T-helper 1 cell treated with Interleukin-12 subunit alpha and Interleukin-12 subunit beta and Interleukin-4 antibody, amounts not matched to agents 30 μg/mL and 1 μg/mL, for 36 hours (primary cell): Measurements from ENCODE around the gene PIANP.
"Not testable (repeated sequence)": the region's sequence is repeated elsewhere in the genome, so short reads cannot be mapped to it uniquely, and the experiment has no call there.

ENCODE experiments used
- H3K27ac Mint-ChIP-seq: one replicate; pipeline ENCODE4 v1.8.0; 2021; ENCODE audit warnings: mild to moderate bottlenecking, mixed read lengths
- H3K27me3 Mint-ChIP-seq: one replicate; pipeline ENCODE4 v1.8.0; 2021; ENCODE audit warnings: low read depth, mixed read lengths
- H3K36me3 Mint-ChIP-seq: one replicate; pipeline ENCODE4 v1.8.0; 2021; ENCODE audit warnings: low read depth, mixed read lengths
- H3K4me1 Mint-ChIP-seq: one replicate; pipeline ENCODE4 v1.8.0; 2021; ENCODE audit warnings: low read depth, mixed read lengths
- H3K4me3 Mint-ChIP-seq: one replicate; pipeline ENCODE4 v1.8.0; 2021; ENCODE audit warnings: mild to moderate bottlenecking, moderate library complexity, mixed read lengths
- H3K9me3 Mint-ChIP-seq: one replicate; pipeline ENCODE4 v1.8.0; 2021; ENCODE audit warnings: mixed read lengths

PIANP gene

DNA sequence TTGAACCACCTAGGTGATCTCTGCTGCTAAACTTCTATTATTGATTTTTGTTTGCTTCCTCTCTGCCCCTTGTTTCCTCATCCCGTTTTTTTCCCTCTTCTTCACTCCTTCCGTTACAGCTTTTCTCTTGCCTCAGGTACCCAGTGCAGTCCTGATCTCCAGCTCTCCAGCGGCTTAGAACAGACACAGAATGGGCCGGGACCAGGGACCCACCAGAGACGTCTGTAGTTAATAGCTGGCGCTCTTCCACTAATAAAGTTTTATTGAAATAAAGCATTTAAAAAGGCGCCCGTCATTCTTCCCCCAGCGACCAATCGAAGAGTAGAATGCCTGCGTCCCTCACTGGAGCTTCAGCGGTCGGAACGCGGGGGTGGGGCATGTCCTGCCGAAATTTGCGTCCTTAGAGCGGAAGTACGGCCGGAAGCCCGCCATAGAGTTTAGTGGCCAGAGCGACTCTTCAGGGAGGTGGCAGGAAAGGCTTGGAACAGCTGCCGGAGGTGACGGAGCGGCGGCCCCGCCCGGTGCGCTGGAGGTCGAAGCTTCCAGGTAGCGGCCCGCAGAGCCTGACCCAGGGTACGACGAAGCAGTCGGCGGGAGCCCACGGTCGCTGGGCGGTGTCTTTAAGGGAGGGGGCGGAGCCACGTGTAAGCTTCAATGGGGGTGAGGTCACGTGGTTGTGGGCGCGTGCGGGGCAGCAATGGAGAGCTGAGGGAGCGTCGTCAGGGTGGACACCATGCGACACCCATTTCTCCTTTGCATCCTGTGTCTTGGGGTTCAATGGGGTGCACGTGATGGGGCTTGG, 23.2 kb upstream of the PIANP start, which contains the start of gene COPS7A:
Gene COPS7A (plus strand): TSS at position 440 of the 802 bp plus-strand sequence. CDS start 611 bp downstream, outside the sequence.
- peaks cover 4% of the 10 kb centered on the region for H3K36me3 Mint-ChIP-seq
- peak within 1 kb of the TSS; percentile 93 for H3K27ac Mint-ChIP-seq
- peaks cover 17% of the 10 kb centered on the region for H3K4me1 Mint-ChIP-seq
- H3K9me3 Mint-ChIP-seq = no peaks in the 10 kb centered on the region
- H3K4me3 Mint-ChIP-seq = peak within 1 kb of the TSS; percentile 91
- no peaks in the 10 kb centered on the region for H3K27me3 Mint-ChIP-seq

GRCh38 chr12:6722863-6723262, 22.2 kb upstream of the PIANP start:
- H3K27ac Mint-ChIP-seq = no peak overlapping the region
- no peaks in the 10 kb centered on the region for H3K27me3 Mint-ChIP-seq
- peaks cover 4% of the 10 kb centered on the region for H3K36me3 Mint-ChIP-seq
- no peaks in the 10 kb centered on the region for H3K9me3 Mint-ChIP-seq
- H3K4me1 Mint-ChIP-seq = peaks cover 17% of the 10 kb centered on the region
- no peak overlapping the region for H3K4me3 Mint-ChIP-seq

- Mint-ChIP-seq H3K27me3 (peaks cover 4% of the 10 kb centered on the region), H3K36me3 (no peaks in the 10 kb centered on the region), H3K27ac (no peak overlapping the region)
Observed at GRCh38 chr12:6716874-6717437, 16.3 kb upstream of the PIANP start.

DNA sequence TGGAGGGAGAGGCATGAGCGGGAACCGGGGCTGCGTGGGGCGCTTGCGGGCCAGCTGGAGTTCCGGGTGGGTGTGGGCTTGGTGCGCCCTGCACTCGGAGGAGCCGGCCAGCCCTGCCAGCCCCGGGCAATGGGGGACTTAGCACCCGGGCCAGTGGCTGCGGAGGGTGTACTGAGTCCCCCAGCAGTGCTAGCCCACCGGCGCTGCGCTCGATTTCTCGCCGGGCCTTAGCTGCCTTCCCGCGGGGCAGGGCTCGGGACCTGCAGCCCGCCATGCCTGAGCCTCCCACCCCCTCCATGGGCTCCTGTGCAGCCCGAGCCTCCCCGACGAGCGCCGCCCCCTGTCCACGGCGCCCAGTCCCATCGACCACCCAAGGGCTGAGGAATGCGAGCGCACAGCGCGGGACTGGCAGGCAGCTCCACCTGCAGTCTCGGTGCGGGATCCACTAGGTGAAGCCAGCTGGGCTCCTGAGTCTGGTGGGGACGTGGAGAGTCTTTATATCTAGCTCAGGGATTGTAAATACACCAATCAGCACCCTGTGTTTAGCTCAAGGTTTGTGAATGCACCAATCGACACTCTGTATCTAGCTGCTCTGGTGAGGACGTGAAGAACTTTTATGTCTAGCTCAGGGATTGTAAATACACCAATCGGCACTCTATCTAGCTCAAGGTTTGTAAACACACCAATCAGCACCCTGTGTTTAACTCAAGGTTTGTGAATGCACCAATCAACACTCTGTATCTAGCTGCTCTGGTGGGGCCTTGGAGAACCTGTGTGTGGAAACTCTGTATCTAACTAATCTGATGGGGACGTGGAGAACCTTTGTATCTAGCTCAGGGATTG, 15.6 kb upstream of the PIANP start:
- not testable (repeated sequence) for H3K27ac Mint-ChIP-seq, H3K4me1 Mint-ChIP-seq, H3K9me3 Mint-ChIP-seq, H3K36me3 Mint-ChIP-seq, H3K4me3 Mint-ChIP-seq, H3K27me3 Mint-ChIP-seq

More at GRCh38 chr12:6716874-6717437, 16.3 kb upstream of the PIANP start:
- H3K4me1 Mint-ChIP-seq = no peaks in the 10 kb centered on the region
- no peaks in the 10 kb centered on the region for H3K9me3 Mint-ChIP-seq
- no peak overlapping the region for H3K4me3 Mint-ChIP-seq

DNA sequence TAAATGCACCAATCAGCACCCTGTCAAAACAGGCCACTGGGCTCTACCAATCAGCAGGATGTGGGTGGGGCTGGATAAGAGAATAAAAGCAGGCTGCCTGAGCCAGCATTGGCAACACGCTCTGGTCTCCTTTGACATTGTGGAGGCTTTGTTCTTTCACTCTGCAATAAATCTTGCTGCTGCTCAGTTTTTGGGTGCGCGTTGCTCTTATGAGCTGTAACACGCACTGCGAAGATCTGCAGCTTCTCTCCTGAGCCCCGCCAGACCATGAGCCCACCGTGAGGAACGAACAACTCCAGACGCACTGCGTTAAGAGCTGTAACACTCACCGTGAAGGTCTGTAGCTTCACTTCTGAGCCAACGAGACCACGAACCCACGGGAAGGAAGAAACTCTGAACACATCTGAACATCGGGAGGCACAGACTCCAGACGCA, 8.4 kb upstream of the PIANP start:
- H3K27me3 Mint-ChIP-seq = peaks cover 20% of the 10 kb centered on the region
- H3K4me1 Mint-ChIP-seq = peaks cover 7% of the 10 kb centered on the region
- H3K27ac Mint-ChIP-seq = no peak overlapping the region
- H3K36me3 Mint-ChIP-seq = no peaks in the 10 kb centered on the region
- H3K4me3 Mint-ChIP-seq = no peak overlapping the region
- H3K9me3 Mint-ChIP-seq = no peaks in the 10 kb centered on the region

DNA sequence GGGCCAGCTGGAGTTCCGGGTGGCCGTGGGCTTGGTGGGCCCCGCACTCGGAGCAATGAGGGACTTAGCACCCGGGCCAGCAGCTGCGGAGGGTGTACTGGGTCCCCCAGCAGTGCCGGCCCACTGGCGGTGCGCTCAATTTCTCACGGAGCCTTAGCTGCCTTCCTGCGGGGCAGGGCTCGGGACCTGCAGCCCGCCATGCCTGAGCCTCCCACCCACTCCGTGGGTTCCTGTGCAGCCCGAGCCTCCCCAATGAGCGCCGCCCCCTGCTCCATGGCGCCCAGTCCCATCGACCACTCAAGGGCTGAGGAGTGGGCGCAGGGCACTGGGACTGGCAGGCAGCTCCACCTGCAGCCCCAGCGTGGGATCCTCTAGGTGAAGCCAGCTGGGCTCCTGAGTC, 7.7 kb upstream of the PIANP start:
- not testable (repeated sequence) for H3K4me3 Mint-ChIP-seq, H3K36me3 Mint-ChIP-seq, H3K9me3 Mint-ChIP-seq, H3K27ac Mint-ChIP-seq, H3K4me1 Mint-ChIP-seq
- peaks cover 26% of the 10 kb centered on the region for H3K27me3 Mint-ChIP-seq

DNA sequence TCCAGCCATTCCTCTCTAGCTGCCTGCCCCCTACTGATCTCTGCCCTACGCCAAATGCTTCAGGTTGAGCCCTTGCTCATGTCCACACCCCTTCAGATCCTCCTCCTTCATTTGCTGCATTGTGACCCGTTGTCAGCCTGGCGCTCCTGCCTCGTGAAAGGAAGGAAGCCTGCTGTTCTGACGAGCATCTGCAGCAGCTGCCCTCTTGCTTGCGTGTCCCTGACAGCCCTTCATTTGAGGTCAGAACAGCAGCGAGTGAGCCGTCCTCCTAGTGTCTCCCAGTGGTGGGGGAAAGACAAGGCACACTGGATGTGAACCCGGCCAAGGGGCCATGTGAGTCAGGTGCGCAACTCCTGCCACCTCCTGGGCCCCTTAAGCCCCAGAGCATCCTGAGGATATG, 3.0 kb upstream of the PIANP start:
- H3K9me3 Mint-ChIP-seq = no peaks in the 10 kb centered on the region
- peaks cover 22% of the 10 kb centered on the region for H3K4me1 Mint-ChIP-seq
- H3K27me3 Mint-ChIP-seq = peaks cover 61% of the 10 kb centered on the region
- no peak overlapping the region for H3K27ac Mint-ChIP-seq
- H3K36me3 Mint-ChIP-seq = no peaks in the 10 kb centered on the region
- peak overlapping the region; percentile 2 for H3K4me3 Mint-ChIP-seq

GRCh38 chr12:6701078-6701768, 608 bp upstream of the PIANP start:
- Mint-ChIP-seq H3K4me1 (peaks cover 25% of the 10 kb centered on the region), H3K27ac (no peak overlapping the region), H3K4me3 (peak overlapping the region; percentile 51), H3K9me3 (no peaks in the 10 kb centered on the region), H3K36me3 (no peaks in the 10 kb centered on the region), H3K27me3 (peaks cover 80% of the 10 kb centered on the region)

GRCh38 chr12:6699989-6700645, 498 bp downstream of the PIANP start:
- H3K27me3 Mint-ChIP-seq = peaks cover 76% of the 10 kb centered on the region
- peaks cover 25% of the 10 kb centered on the region for H3K4me1 Mint-ChIP-seq
- H3K36me3 Mint-ChIP-seq = no peaks in the 10 kb centered on the region
- no peaks in the 10 kb centered on the region for H3K9me3 Mint-ChIP-seq
- H3K27ac Mint-ChIP-seq = no peak overlapping the region
- H3K4me3 Mint-ChIP-seq = peak overlapping the region; percentile 77

GRCh38 chr12:6699259-6699988, 1.2 kb downstream of the PIANP start:
- Mint-ChIP-seq H3K9me3 (no peaks in the 10 kb centered on the region), H3K36me3 (no peaks in the 10 kb centered on the region), H3K27me3 (peaks cover 69% of the 10 kb centered on the region), H3K4me1 (peaks cover 25% of the 10 kb centered on the region), H3K27ac (no peak overlapping the region), H3K4me3 (peak overlapping the region; percentile 77)

DNA sequence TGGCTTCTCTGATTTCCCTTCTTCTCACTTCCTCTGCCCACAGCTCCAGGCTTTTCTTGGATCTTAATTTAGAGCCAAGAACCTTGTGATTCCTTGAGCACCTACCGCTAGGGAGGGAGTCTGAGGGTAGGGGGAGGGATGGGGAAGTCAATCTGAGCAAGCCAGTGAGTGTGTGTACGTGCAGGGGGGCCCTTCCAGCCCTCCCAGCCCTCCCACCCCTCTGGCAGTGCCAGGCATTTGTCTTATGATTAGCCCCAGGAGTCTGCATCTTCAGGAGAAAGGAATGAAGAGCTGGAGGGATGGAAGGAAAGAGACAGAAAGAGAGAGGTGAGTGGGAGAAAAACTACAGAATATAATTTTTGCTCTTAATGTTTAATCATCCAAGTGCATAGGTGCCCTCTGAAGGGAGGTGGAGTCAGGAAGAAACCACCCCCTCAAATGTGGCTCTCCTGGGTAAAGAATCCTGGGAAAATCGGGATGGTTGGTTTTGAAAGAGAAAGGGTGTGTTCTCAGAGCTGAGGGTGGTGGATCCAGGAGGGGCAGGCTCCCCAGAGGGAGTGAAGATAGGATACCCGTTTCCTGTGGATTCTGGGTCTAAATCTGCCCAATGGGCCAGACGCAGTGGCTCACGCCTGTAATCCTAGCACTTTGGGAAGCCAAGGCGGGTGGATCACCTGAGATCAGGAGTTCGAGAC, 2.1 kb downstream of the PIANP start:
- Mint-ChIP-seq H3K9me3 (no peaks in the 10 kb centered on the region), H3K36me3 (no peaks in the 10 kb centered on the region), H3K4me1 (peaks cover 23% of the 10 kb centered on the region), H3K4me3 (no peak overlapping the region), H3K27me3 (peaks cover 60% of the 10 kb centered on the region), H3K27ac (no peak overlapping the region)

DNA sequence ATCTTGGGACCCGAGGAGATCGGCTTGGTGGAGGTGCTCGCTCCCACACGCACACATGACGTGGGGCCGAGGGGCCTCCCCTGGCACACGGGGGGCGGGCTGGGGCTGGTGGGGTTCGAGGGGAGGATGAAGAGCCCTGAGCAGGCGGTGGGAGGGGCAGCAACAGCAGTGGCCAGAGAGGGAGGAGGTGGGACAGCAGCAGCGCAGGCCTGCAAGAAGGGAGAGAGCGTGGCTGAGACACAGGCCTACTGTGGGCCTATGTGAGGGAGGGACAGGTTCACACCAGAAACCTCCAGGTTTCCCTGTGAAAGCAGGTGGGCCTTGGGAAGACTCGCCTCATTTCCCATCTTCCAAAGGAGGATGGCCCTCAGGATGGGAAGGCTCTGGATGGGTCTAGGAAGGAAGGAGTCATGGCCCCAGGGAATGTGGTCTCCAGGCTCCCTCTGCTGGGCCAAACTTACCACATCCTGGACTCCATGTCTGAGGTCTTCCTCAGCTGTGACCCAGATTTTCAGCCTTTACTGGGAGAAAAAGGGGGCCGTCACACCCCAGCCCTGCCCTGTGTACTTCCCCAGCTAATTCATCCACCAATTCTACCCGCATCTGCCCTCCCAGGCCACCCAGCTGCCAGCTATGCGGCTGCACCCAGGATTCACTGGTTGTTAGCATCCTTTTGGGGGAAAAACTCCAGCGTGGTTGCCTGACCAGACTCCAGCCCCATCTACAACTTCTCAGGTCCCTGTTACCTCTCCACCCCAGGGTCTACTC, 2.8 kb downstream of the PIANP start:
- Mint-ChIP-seq H3K4me1 (peaks cover 24% of the 10 kb centered on the region), H3K4me3 (no peak overlapping the region), H3K36me3 (no peaks in the 10 kb centered on the region), H3K27ac (no peak overlapping the region), H3K9me3 (no peaks in the 10 kb centered on the region), H3K27me3 (peaks cover 52% of the 10 kb centered on the region)
